ENCODE results near the gene ATP1A3. TPM values are rescaled to one million over a fixed set of nuclear protein-coding genes. Genes with fewer than 3 reads are reported as not detected.

The ATP1A3 gene
- total RNA-seq, 4 donors from 2014 or later: 0.13 TPM; not detected in 3

DNA sequence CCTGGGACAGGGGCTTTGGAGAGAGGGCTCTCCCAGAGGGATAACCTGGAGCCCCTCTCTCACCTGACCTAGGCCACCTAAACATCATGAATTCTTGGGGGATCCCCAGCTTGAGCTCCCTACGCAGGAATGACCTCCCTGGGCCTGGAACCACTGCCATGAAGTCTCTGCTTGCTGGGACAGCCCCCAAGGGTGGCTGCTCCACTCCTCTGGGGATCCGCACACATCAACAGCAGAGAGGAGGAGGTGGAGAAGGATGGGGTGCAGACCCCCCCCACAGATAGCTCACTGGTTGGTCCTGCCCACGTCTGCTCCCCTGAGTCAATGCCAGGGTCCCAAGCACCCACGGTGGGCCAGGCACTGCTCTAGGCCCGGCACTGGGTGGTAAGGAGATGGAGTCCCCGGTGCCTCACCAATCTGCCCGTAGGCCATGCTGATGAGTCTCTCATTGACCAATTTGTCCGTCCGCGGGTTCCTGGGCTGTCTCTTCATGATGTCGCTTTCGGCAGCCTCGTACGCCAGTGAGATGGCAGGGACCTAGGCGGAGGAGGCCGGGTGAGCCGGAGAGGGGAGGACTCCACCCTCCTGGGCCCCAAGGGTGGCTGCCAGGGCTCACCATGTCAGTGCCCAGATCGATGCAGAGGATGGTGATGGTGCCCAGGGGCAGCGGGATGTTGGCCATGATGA is 24.1 kb downstream of the ATP1A3 start:
- no peak overlapping the region for H3K27ac ChIP-seq
- no peaks in the 10 kb centered on the region for H3K27me3 ChIP-seq
- 86 to 93% methylated on average over 6 to 11 of the region's 19 CpGs for WGBS, 2 donors
- H3K4me3 ChIP-seq (replicated peaks in 1 of 3): no peak overlapping the region
- DNase-seq: no peak
- H3K36me3 ChIP-seq: no peaks in the 10 kb centered on the region
- TF ChIP-seq POLR2A (IDR thresholded peaks at IDR 0.05) (no peak), CTCF (IDR thresholded peaks at IDR 0.05) (no peak)
- intact Hi-C loops (cut with DNase I): no loop called here
- no peaks in the 10 kb centered on the region for H3K9me3 ChIP-seq
- H3K4me1 ChIP-seq: no peaks in the 10 kb centered on the region

DNA sequence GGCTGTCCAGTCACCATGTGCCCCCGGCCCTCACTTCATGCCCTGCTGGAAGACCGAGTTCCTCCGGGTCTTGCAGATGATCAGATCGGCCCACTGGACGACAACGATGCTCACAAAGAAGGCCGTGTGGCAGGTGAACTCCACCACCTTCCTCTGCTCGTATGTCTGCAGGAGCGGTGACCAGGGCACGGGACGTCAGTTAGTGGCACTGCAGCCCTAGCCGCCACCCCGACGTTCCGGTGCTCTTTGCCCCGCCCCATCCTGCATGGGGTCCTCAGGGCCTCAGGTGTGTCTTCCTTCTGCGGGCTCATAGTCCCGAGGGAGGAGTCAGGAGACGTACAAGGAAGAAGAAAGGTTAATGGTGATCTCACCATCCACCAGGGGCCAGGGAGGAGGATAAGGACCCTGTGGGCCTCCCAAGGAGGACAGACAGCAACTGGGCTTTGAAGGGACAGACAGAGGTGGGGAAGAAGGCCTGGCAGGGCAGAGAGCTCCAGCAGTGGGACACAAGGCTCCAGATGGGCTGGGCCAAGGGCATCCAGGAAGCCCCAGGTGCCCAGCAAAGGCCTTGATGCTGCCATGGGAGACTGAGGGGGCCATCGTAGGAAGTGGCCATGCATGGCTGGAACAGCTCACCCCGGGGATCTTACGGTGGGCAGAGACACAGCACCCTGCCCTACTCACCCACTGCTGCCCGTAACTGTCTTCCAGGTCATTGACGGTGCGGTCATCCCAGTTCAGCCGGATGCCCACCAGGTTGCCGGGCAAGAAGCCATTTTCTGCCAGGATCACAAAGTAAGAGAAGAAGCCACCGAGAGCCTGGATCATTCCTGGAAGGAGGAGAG is 25.1 kb downstream of the ATP1A3 start:
- 68 to 80% methylated on average over 21 to 24 of the region's 28 CpGs for WGBS, 2 donors
- no peaks in the 10 kb centered on the region for H3K4me1 ChIP-seq
- TF ChIP-seq CTCF (IDR thresholded peaks at IDR 0.05) (no peak), POLR2A (IDR thresholded peaks at IDR 0.05) (no peak)
- no peaks in the 10 kb centered on the region for H3K36me3 ChIP-seq
- intact Hi-C loops (cut with DNase I): no loop called here
- H3K27me3 ChIP-seq: no peaks in the 10 kb centered on the region
- no peak overlapping the region for H3K27ac ChIP-seq
- H3K9me3 ChIP-seq: no peaks in the 10 kb centered on the region
- H3K4me3 ChIP-seq (replicated peaks in 1 of 3): no peak overlapping the region
- no peak for DNase-seq

- intact Hi-C loops (cut with DNase I): no loop called here
- WGBS, 2 donors: 62 to 66% methylated on average over 25 to 26 of the region's 26 CpGs
Measured at GRCh38 chr19:41967054-41967783, 26.8 kb downstream of the ATP1A3 start.

DNA sequence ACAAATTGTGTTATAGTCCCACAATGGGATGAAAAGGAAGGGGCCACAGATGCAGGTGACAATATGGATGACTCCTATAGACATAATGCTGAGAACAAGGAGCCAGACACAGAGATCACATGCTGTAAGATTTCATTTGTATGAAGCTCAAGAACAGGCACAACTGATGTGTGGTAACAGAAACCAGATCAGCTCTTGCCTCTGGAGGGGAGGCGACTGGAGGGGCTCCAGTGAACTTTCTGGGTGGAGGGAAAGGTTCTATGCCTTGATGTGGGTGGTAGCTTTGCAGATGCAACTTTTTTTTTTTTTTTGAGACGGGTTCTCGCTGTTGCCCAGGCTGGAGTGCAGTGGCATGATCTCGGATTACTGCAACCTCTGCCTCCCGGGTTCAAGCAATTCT is 28.9 kb downstream of the ATP1A3 start:
- Histone ChIP-seq H3K9me3 (no peaks in the 10 kb centered on the region), H3K36me3 (no peaks in the 10 kb centered on the region), H3K27me3 (no peaks in the 10 kb centered on the region), H3K27ac (no peak overlapping the region), H3K4me3 (replicated peaks in 1 of 3) (no peak overlapping the region), H3K4me1 (no peaks in the 10 kb centered on the region)
- DNase-seq: no peak
- 62 to 71% methylated on average over 5 of the region's 5 CpGs for WGBS, 2 donors
- TF ChIP-seq CTCF (IDR thresholded peaks at IDR 0.05): no peak
- intact Hi-C loops (cut with DNase I): no loop called here

More at GRCh38 chr19:41967054-41967783, 26.8 kb downstream of the ATP1A3 start:
- no peak overlapping the region for H3K4me3 ChIP-seq (replicated peaks in 1 of 3)
- no peaks in the 10 kb centered on the region for H3K27me3 ChIP-seq
- no peaks in the 10 kb centered on the region for H3K9me3 ChIP-seq
- no peak for DNase-seq
- TF ChIP-seq CTCF (IDR thresholded peaks at IDR 0.05): no peak
- TF ChIP-seq POLR2A (IDR thresholded peaks at IDR 0.05): no peak
- no peak overlapping the region for H3K27ac ChIP-seq
- H3K36me3 ChIP-seq: no peaks in the 10 kb centered on the region
- no peaks in the 10 kb centered on the region for H3K4me1 ChIP-seq

All from thyroid gland (tissue), 4 donors.